Type B pancreatic cell (in vitro differentiated cells): Measurements from ENCODE around the gene CAGE1. TPM values are rescaled to one million over a fixed set of nuclear protein-coding genes. Genes with fewer than 3 reads are reported as not detected.

Experiments used
- DNase-seq: peaks from one replicate; pipeline ENCODE4 v3.0.0; 2021; ENCODE audit warnings: mixed read lengths; ENCODE audit not compliant: unreplicated experiment; ENCODE audit errors: extremely low spot score
- H3K27ac Mint-ChIP-seq: 2 replicates; pipeline ENCODE4 v1.8.0; 2021; ENCODE audit warnings: mild to moderate bottlenecking, mixed read lengths
- H3K27me3 Mint-ChIP-seq: 2 replicates; pipeline ENCODE4 v1.8.0; 2021; ENCODE audit warnings: mixed read lengths
- H3K36me3 Mint-ChIP-seq: 2 replicates; pipeline ENCODE4 v1.8.0; 2021; ENCODE audit warnings: mixed read lengths
- H3K4me1 Mint-ChIP-seq: one replicate; pipeline ENCODE4 v1.8.0; 2021; ENCODE audit warnings: mixed read lengths; ENCODE audit not compliant: unreplicated experiment
- H3K4me3 Mint-ChIP-seq: 2 replicates; pipeline ENCODE4 v1.8.0; 2021; ENCODE audit warnings: mild to moderate bottlenecking, mixed read lengths
- H3K9me3 Mint-ChIP-seq: 2 replicates; pipeline ENCODE4 v1.8.0; 2021; ENCODE audit warnings: mixed read lengths
- total RNA-seq: library from RNA; stranded (reverse); gene quantifications from 2 replicates; pipeline ENCODE4 v1.2.1, GENCODE V29; 2021; ENCODE audit warnings: low replicate concordance
- TF ChIP-seq, protein P1 (sequence below): fragments of 200-600 bp; sonication (generic); conservative IDR thresholded peaks from 2 replicates; pipeline ENCODE4 v1.5.0; 2021; ENCODE audit warnings: antibody characterized with exemption, mild to moderate bottlenecking

Gene CAGE1
- total RNA-seq, 1 donor from 2014 or later: 0.19 TPM

DNA sequence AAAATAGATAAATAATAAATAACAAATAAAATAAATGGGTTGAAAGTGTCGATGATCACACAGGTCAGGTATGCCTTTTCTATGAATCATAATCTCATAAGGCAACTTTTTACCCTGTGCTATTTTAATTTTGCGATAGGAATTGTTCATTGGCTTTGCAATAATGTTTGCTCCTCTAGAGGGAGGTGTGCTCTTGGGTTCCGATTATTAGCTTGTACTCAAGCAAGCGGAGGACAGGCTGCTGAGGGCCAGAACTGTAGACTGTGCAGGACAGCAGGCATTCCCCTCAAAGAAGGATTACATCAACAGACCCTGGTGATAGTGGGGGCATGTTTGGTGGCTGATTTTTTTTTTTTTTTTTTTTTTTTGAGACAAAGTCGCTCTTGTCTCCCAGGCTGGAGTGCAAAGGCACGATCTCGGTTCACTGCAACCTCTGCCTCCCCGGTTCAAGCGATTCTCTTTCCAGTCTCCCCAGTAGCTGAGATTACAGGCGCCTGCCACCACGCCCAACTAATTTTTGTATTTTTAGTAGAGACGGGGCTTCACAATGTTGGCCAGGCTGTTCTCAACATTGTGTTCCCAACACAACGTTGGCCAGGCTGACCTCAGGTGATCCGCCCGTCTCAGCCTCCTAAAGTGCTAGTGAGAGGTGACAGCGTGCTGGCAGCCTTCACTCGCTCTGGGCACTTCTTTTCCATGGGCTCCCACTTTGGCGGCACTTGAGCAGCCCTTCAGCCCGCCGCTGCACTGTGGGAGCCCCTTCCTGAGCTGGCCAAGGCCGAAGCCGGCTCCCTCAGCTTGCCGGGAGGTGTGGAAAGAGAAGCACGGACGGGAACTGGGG is 35.6 kb upstream of the CAGE1 start:
- no peak for DNase-seq
- Mint-ChIP-seq H3K27me3 (no peaks in the 10 kb centered on the region), H3K27ac (no peak overlapping the region), H3K36me3 (no peaks in the 10 kb centered on the region), H3K4me1 (no peaks in the 10 kb centered on the region), H3K9me3 (no peaks in the 10 kb centered on the region), H3K4me3 (no peak overlapping the region)
- TF ChIP-seq, protein P1, sequence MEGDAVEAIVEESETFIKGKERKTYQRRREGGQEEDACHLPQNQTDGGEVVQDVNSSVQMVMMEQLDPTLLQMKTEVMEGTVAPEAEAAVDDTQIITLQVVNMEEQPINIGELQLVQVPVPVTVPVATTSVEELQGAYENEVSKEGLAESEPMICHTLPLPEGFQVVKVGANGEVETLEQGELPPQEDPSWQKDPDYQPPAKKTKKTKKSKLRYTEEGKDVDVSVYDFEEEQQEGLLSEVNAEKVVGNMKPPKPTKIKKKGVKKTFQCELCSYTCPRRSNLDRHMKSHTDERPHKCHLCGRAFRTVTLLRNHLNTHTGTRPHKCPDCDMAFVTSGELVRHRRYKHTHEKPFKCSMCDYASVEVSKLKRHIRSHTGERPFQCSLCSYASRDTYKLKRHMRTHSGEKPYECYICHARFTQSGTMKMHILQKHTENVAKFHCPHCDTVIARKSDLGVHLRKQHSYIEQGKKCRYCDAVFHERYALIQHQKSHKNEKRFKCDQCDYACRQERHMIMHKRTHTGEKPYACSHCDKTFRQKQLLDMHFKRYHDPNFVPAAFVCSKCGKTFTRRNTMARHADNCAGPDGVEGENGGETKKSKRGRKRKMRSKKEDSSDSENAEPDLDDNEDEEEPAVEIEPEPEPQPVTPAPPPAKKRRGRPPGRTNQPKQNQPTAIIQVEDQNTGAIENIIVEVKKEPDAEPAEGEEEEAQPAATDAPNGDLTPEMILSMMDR: peak; percentile 67

DNA sequence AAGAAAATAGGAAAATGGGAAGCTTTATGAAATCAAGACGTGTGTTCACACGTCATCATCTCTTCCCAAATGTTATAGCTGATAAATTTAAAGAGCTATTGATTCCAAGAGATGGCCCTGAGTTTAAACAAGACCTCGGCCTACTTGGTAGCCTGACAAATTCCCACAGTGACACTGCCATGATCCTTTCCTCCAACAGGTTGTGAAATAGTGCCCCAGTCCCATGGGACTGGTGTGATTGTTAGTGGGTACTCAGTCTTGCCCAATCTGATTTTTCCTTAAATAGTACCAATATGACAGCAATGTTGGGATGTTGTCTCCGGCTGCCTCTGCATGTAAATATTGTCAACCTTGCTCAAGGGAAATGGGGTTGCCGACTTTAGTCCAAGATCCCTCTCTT is 34.5 kb upstream of the CAGE1 start:
- TF ChIP-seq, protein P1: no peak
- no peaks in the 10 kb centered on the region for H3K9me3 Mint-ChIP-seq
- DNase-seq: no peak
- no peaks in the 10 kb centered on the region for H3K27me3 Mint-ChIP-seq
- H3K4me1 Mint-ChIP-seq: peaks cover 5% of the 10 kb centered on the region
- no peak overlapping the region for H3K27ac Mint-ChIP-seq
- H3K36me3 Mint-ChIP-seq: no peaks in the 10 kb centered on the region
- no peak overlapping the region for H3K4me3 Mint-ChIP-seq

DNA sequence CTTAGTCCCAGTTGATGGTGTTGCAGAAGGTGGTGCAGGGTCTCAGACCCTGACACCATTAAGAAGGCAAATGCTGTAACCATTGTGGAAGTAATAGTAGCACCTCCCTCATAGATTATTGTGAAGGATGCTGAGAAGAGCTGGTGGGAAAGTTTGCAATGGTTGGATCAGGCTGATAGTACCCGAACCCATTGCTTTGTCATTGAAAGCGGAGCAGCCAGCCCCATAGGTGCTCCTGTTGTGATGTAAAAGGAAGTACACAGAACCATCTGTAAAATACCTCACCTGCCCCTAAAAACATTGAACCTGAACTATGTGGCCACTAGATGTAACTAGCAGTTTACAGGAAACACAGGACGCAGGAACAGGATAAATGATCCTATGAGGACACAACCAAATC is 31.5 kb upstream of the CAGE1 start:
- Mint-ChIP-seq H3K4me3 (no peak overlapping the region), H3K4me1 (peaks cover 19% of the 10 kb centered on the region), H3K27ac (peak overlapping the region; percentile 13), H3K27me3 (no peaks in the 10 kb centered on the region), H3K36me3 (peaks cover 8% of the 10 kb centered on the region), H3K9me3 (no peaks in the 10 kb centered on the region)
- TF ChIP-seq, protein P1: no peak
- DNase-seq: no peak

DNA sequence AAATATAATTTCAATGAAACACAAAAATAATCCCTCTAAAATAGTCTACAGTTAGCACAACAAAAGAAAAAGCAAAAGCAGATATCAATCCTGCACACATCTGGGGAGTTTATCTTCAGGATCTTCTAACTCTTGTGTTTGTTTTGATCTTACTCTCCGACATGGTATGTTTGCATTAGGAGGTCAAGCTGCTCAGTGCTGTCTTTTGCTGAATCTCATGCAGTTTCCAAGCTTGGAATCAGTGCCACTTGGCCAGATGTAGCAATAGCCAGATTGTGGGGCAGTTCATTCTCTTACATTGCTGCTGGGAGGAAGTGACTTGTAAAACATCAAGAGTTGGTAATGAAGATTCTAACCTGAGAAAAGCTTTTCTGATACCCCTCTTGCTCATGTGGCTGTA is 29.5 kb upstream of the CAGE1 start:
- H3K27ac Mint-ChIP-seq: peak overlapping the region; percentile 16
- H3K4me1 Mint-ChIP-seq: peaks cover 19% of the 10 kb centered on the region
- H3K27me3 Mint-ChIP-seq: no peaks in the 10 kb centered on the region
- peaks cover 22% of the 10 kb centered on the region for H3K36me3 Mint-ChIP-seq
- no peak overlapping the region for H3K4me3 Mint-ChIP-seq
- H3K9me3 Mint-ChIP-seq: no peaks in the 10 kb centered on the region
- DNase-seq: no peak
- TF ChIP-seq, protein P1: no peak

DNA sequence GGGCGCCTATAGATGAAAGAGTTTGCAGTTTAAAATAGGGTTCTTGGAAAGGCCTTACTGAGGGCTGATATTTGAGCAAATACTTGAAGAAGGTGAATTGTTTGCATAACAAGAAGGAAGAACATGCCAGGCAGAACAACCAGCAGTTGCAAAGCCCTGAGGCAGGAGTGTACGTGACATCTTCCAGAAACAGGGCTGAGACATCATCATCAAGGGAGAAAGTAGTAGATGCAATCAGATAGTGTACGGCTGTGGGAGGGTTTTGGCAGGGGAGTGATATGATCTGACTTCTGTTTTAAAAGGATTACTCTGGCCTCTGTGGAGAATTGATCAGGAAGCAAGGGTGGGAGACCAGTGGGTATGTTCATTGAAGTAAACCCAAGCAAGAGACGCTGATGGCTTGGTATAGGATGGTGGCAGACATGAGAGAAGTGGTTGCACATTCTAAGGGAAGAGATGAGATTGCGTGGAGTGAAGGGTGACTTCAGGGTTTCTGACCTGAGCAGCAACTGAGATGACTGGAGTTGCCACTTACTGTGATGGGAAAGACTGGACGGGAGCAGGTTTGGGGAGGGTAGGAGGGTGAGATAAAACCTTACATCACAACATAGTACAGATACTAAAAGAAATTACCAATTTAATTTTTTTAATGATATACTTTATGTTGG is 28.8 kb upstream of the CAGE1 start:
- TF ChIP-seq, protein P1: no peak
- H3K36me3 Mint-ChIP-seq: peaks cover 26% of the 10 kb centered on the region
- H3K9me3 Mint-ChIP-seq: no peaks in the 10 kb centered on the region
- DNase-seq: no peak
- peaks cover 19% of the 10 kb centered on the region for H3K4me1 Mint-ChIP-seq
- peak overlapping the region; percentile 77 for H3K27ac Mint-ChIP-seq
- H3K27me3 Mint-ChIP-seq: no peaks in the 10 kb centered on the region
- peak overlapping the region; percentile 52 for H3K4me3 Mint-ChIP-seq
